PFSK-1 (cell line): ENCODE data around the gene RGS16.

ENCODE experiments used
- FOXP2 ChIP-seq: optimal IDR thresholded peaks from 2 replicates; pipeline ENCODE3; 2011; ENCODE audit warnings: borderline replicate concordance, control low read depth, inconsistent platforms; ENCODE audit not compliant: insufficient read depth; ENCODE audit errors: extremely low read length, extremely low read depth
- POLR2AphosphoS5 ChIP-seq: IDR thresholded peaks from 2 replicates; pipeline ENCODE4 v1.6.1; 2012; ENCODE audit warnings: low read depth, mild to moderate bottlenecking, control low read depth, low read length, moderate library complexity
- SIN3A ChIP-seq: IDR thresholded peaks from 2 replicates; pipeline ENCODE4 v1.6.1; 2012; ENCODE audit warnings: mild to moderate bottlenecking, low read length, moderate library complexity, borderline replicate concordance; ENCODE audit not compliant: insufficient read depth
- TAF1 ChIP-seq: IDR thresholded peaks from 2 replicates; pipeline ENCODE4 v1.6.1; 2012; ENCODE audit warnings: low read length, control low read depth, borderline replicate concordance; ENCODE audit not compliant: insufficient read depth
- TF ChIP-seq, protein P1 (sequence below), 2 experiments: IDR thresholded peaks; 2 replicates each; pipeline versions ENCODE4 v1.6.1 to v1.8.0; 2011 to 2012; ENCODE audit warnings: low read depth in 2 of 2, low read length in 2 of 2, control low read depth in 1 of 2, inconsistent platforms in 1 of 2, mild to moderate bottlenecking in 1 of 2, moderate library complexity in 1 of 2; ENCODE audit not compliant: insufficient read depth in 1 of 2

RGS16 gene

GRCh38 chr1:182629080-182629479 lies 24.9 kb upstream of the RGS16 start:
- no peak for TF ChIP-seq TAF1

- TF ChIP-seq FOXP2 (no peak), POLR2AphosphoS5 (no peak), SIN3A (no peak), TAF1 (no peak)
- TF ChIP-seq, protein P1, sequence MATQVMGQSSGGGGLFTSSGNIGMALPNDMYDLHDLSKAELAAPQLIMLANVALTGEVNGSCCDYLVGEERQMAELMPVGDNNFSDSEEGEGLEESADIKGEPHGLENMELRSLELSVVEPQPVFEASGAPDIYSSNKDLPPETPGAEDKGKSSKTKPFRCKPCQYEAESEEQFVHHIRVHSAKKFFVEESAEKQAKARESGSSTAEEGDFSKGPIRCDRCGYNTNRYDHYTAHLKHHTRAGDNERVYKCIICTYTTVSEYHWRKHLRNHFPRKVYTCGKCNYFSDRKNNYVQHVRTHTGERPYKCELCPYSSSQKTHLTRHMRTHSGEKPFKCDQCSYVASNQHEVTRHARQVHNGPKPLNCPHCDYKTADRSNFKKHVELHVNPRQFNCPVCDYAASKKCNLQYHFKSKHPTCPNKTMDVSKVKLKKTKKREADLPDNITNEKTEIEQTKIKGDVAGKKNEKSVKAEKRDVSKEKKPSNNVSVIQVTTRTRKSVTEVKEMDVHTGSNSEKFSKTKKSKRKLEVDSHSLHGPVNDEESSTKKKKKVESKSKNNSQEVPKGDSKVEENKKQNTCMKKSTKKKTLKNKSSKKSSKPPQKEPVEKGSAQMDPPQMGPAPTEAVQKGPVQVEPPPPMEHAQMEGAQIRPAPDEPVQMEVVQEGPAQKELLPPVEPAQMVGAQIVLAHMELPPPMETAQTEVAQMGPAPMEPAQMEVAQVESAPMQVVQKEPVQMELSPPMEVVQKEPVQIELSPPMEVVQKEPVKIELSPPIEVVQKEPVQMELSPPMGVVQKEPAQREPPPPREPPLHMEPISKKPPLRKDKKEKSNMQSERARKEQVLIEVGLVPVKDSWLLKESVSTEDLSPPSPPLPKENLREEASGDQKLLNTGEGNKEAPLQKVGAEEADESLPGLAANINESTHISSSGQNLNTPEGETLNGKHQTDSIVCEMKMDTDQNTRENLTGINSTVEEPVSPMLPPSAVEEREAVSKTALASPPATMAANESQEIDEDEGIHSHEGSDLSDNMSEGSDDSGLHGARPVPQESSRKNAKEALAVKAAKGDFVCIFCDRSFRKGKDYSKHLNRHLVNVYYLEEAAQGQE (IDR thresholded peaks at IDR 0.05; ENCODE audit: insufficient read depth in 1 of 2, low read depth in 2 of 2, low read length in 2 of 2): no peak
Measured at GRCh38 chr1:182628657-182629056, 24.5 kb upstream of the RGS16 start.

DNA sequence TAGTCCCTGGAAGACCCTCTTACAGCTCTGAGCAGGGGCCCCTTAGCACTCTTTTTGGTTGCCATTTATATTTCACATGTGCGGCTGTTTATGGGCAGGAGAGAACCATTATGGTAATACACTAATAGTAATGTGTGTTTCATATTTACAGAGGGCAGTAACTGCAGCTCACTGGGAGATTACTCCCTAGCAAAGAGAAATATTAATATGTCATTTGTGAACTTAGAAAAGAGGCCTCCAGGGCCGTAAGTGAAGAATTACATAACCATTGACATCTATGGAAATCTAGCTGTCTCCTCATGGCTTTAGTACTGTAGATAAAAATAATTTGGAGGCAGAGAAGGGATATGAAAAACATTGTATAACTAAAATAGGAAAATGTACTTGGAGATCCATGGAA lies 23.4 kb upstream of the RGS16 start:
- no peak for TF ChIP-seq POLR2AphosphoS5
- TF ChIP-seq SIN3A: no peak
- TF ChIP-seq, protein P1 (IDR thresholded peaks at IDR 0.05; ENCODE audit: insufficient read depth in 1 of 2, low read depth in 2 of 2, low read length in 2 of 2): no peak
- no peak for TF ChIP-seq FOXP2
- TF ChIP-seq TAF1: no peak

DNA sequence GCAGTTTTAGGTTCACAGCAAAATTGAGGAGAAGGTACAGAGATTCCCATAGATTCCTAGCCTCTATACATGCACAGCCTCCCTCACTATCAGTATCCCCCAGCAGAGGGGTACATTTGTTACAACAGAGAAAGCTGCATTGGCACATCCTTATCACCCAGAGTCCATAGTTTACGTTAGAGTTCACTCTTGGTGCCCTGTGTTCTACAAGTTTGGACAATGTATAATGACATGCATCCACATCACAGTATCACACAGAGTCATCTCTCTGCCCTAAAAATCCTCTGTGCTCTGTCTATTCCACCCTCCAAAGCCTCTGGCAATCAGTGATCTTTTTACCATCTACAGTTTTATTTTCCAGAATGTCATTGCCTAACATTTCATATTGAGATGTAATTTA lies 22.3 kb upstream of the RGS16 start:
- TF ChIP-seq, protein P1 (IDR thresholded peaks at IDR 0.05; ENCODE audit: insufficient read depth in 1 of 2, low read depth in 2 of 2, low read length in 2 of 2): no peak
- TF ChIP-seq POLR2AphosphoS5 (no peak), SIN3A (no peak), FOXP2 (no peak), TAF1 (no peak)

GRCh38 chr1:182625719-182626504 lies 21.7 kb upstream of the RGS16 start:
- no peak for TF ChIP-seq POLR2AphosphoS5
- TF ChIP-seq, protein P1 (IDR thresholded peaks at IDR 0.05; ENCODE audit: insufficient read depth in 1 of 2, low read depth in 2 of 2, low read length in 2 of 2): no peak
- no peak for TF ChIP-seq FOXP2
- TF ChIP-seq SIN3A: no peak
- no peak for TF ChIP-seq TAF1
